HCT116 (cell line): ENCODE results near the gene TBC1D19. TPM values are rescaled to one million over a fixed set of nuclear protein-coding genes. Genes with fewer than 3 reads are reported as not detected.

Source experiments
- ATAC-seq: fragments of 200-7000 bp; cut with Tn5 transposase; 2 replicates; pipeline ENCODE4 v1.9.1; 2020; ENCODE audit warnings: mild to moderate bottlenecking, moderate library complexity
- BruUV-seq: library from RNA; stranded (reverse); fragments of 400-500 nt; replicated peaks from 2 replicates; lab custom pipeline; 2021; lab: Mats Ljungman, UMichigan
- CTCF ChIA-PET: fragments of 300-600 bp; sonication (Branson Sonifier 250); formaldehyde crosslinking; loops from one replicate; lab custom pipeline; 2021; ENCODE audit warnings: antibody characterized with exemption; lab: Charles Lee
- POLR2A ChIA-PET: fragments of 300-600, 350-600 bp; sonication (Branson Sonifier 250); formaldehyde crosslinking; loops from one replicate; lab custom pipeline; 2021; ENCODE audit warnings: antibody characterized with exemption; lab: Charles Lee
- RAD21 ChIA-PET, 2 experiments: fragments of 300-600 bp; sonication (Branson Sonifier 250); formaldehyde crosslinking; loops; one replicate each; lab custom pipeline; 2023; ENCODE audit warnings: low total read pairs in 2 of 2; ENCODE audit not compliant: uncharacterized antibody in 2 of 2, unreplicated experiment in 2 of 2, low non-redundant PET in 1 of 2; lab: Charles Lee
- DNase-seq: peaks from one replicate; pipeline ENCODE4 v3.0.0-alpha.2; 2010; ENCODE audit warnings: low read depth, low spot score
- H2AFZ ChIP-seq: fragments of 200-600 bp; shearing (Covaris generic), sonication (generic); 2 replicates; pipeline ENCODE4 v1.6.1; 2017; ENCODE audit warnings: low read depth, mixed run types, mixed read lengths, antibody characterized with exemption, low read length; ENCODE audit not compliant: poor library complexity, severe bottlenecking
- H3K27ac ChIP-seq: 2 replicates; pipeline ENCODE4 v1.5.1; 2012; ENCODE audit warnings: low read depth, low read length
- H3K27me3 ChIP-seq: fragments of 200-600 bp; sonication (generic); 2 replicates; pipeline ENCODE4 v1.6.1; 2016; ENCODE audit warnings: mixed run types, low read length, mixed read lengths; ENCODE audit not compliant: insufficient read depth
- H3K36me3 ChIP-seq, 2 experiments: fragments of 200-500 bp in 1 of 2; fragments of 200-600 bp in 1 of 2; sonication (Bioruptor generic) in 1 of 2; sonication (generic) in 1 of 2; 2 replicates each; pipeline versions ENCODE4 v1.5.1 to v1.6.1; 2014 to 2016; ENCODE audit warnings: low read length in 2 of 2, inconsistent platforms in 1 of 2, mixed read lengths in 1 of 2, mixed run types in 1 of 2; ENCODE audit not compliant: insufficient read depth in 2 of 2, control insufficient read depth in 1 of 2
- H3K4me1 ChIP-seq, 2 experiments: fragments of 200-600 bp in 1 of 2; sonication (generic) in 1 of 2; 2 replicates each; pipeline versions ENCODE4 v1.5.1 to v1.6.1; 2012 to 2017; ENCODE audit warnings: low read length in 2 of 2, inconsistent platforms in 1 of 2, mild to moderate bottlenecking in 1 of 2, mixed read lengths in 1 of 2, mixed run types in 1 of 2, moderate library complexity in 1 of 2; ENCODE audit not compliant: insufficient read depth in 2 of 2, control insufficient read depth in 1 of 2
- H3K4me2 ChIP-seq: fragments of 200-600 bp; sonication (generic); 2 replicates; pipeline ENCODE4 v1.6.1; 2017; ENCODE audit warnings: mixed run types, low read length, mixed read lengths
- H3K4me3 ChIP-seq, 2 experiments: fragments of 200-600 bp in 1 of 2; sonication (generic) in 1 of 2; replicated peaks in 1 of 2; 2 replicates each; pipeline ENCODE4 v1.5.1; 2011 to 2016; ENCODE audit warnings: low read length in 2 of 2, control low read depth in 1 of 2, low read depth in 1 of 2, mild to moderate bottlenecking in 1 of 2, mixed read lengths in 1 of 2, mixed run types in 1 of 2
- H3K79me2 ChIP-seq: fragments of 200-600 bp; sonication (generic); 2 replicates; pipeline ENCODE4 v1.6.1; 2017; ENCODE audit warnings: mild to moderate bottlenecking, mixed run types, low read length, moderate library complexity, mixed read lengths; ENCODE audit not compliant: insufficient read depth
- H3K9ac ChIP-seq: fragments of 200-600 bp; sonication (generic); 2 replicates; pipeline ENCODE4 v1.6.1; 2016; ENCODE audit warnings: low read length, mixed read lengths
- H3K9me2 ChIP-seq: fragments of 200-600 bp; sonication (generic), shearing (Covaris generic); 2 replicates; pipeline ENCODE4 v1.6.1; 2017; ENCODE audit warnings: mixed run types, mild to moderate bottlenecking, moderate library complexity; ENCODE audit not compliant: insufficient read depth
- H3K9me3 ChIP-seq, 2 experiments: fragments of 200-500 bp in 1 of 2; fragments of 200-600 bp in 1 of 2; sonication (Bioruptor generic) in 1 of 2; sonication (generic) in 1 of 2; 2 replicates each; pipeline ENCODE4 v1.6.1; 2014 to 2017; ENCODE audit warnings: low read length in 2 of 2, mixed read lengths in 2 of 2, inconsistent platforms in 1 of 2, low read depth in 1 of 2, mild to moderate bottlenecking in 1 of 2, mixed run types in 1 of 2, moderate library complexity in 1 of 2; ENCODE audit not compliant: control insufficient read depth in 1 of 2, insufficient read depth in 1 of 2
- H4K20me1 ChIP-seq: fragments of 200-600 bp; sonication (generic), shearing (Covaris generic); 2 replicates; pipeline ENCODE4 v1.6.1; 2017; ENCODE audit warnings: mixed run types, mild to moderate bottlenecking, moderate library complexity; ENCODE audit not compliant: insufficient read depth
- CBX3 ChIP-seq: IDR thresholded peaks from 2 replicates; pipeline ENCODE4 v1.6.1; 2012; ENCODE audit warnings: low read depth
- CEBPB ChIP-seq: IDR thresholded peaks from 2 replicates; pipeline ENCODE4 v1.6.1; 2012; ENCODE audit warnings: low read depth
- ELF1 ChIP-seq: IDR thresholded peaks from 2 replicates; pipeline ENCODE4 v1.6.1; 2012; ENCODE audit warnings: low read depth, borderline replicate concordance
- EZH2phosphoT487 ChIP-seq: fragments of 200-600 bp; IDR thresholded peaks from 2 replicates; pipeline ENCODE4 v1.6.1; 2018; ENCODE audit warnings: antibody characterized with exemption, borderline replicate concordance
- FOSL1 ChIP-seq: IDR thresholded peaks from 2 replicates; pipeline ENCODE4 v1.6.1; 2012; ENCODE audit warnings: low read depth
- JUND ChIP-seq: IDR thresholded peaks from 2 replicates; pipeline ENCODE4 v1.6.1; 2012
- POLR2A ChIP-seq: IDR thresholded peaks from 2 replicates; pipeline ENCODE4 v1.7.0; 2011; ENCODE audit warnings: borderline replicate concordance; ENCODE audit not compliant: insufficient read depth, insufficient read length; ENCODE audit errors: extremely low read depth
- POLR2AphosphoS5 ChIP-seq: IDR thresholded peaks from 2 replicates; pipeline ENCODE4 v1.6.1; 2011; ENCODE audit warnings: mild to moderate bottlenecking, low read depth, low read length, moderate library complexity
- SP1 ChIP-seq: IDR thresholded peaks from 2 replicates; pipeline ENCODE4 v1.6.1; 2012; ENCODE audit warnings: low read depth
- TCF7L2 ChIP-seq: IDR thresholded peaks from 2 replicates; pipeline ENCODE4 v1.7.0; 2011; ENCODE audit warnings: borderline replicate concordance, inconsistent platforms; ENCODE audit not compliant: insufficient read depth, insufficient read length; ENCODE audit errors: extremely low read depth
- YY1 ChIP-seq: IDR thresholded peaks from 2 replicates; pipeline ENCODE4 v1.6.1; 2011; ENCODE audit warnings: low read length, low read depth, moderate library complexity, mild to moderate bottlenecking; ENCODE audit not compliant: insufficient replicate concordance; ENCODE audit errors: extremely low read depth
- intact Hi-C: fragments of 100-400 bp; cut with micrococcal nuclease; formaldehyde crosslinking; loops from 2 replicates; pipeline ENCODE4 v1.10.0; 2022
- total RNA-seq: library from RNA; stranded (reverse); gene quantifications from one replicate; pipeline ENCODE4 v1.2.1, GENCODE V29; 2021; ENCODE audit not compliant: unreplicated experiment
- TF ChIP-seq, protein P1 (sequence below): IDR thresholded peaks from 2 replicates; pipeline ENCODE4 v1.6.1; 2012
- TF ChIP-seq, protein P2 (sequence below), 3 experiments: fragments of 200-600 bp in 1 of 3; sonication (generic) in 1 of 3; IDR thresholded peaks in 2 of 3; conservative IDR thresholded peaks in 1 of 3; 2 replicates each; pipeline ENCODE4 v1.5.1; 2012 to 2017; ENCODE audit warnings: low read depth in 2 of 3, low read length in 2 of 3, antibody characterized with exemption in 1 of 3, borderline replicate concordance in 1 of 3, control low read depth in 1 of 3, mild to moderate bottlenecking in 1 of 3, mixed read lengths in 1 of 3, mixed run types in 1 of 3, moderate library complexity in 1 of 3; ENCODE audit not compliant: insufficient read depth in 1 of 3
- TF ChIP-seq, protein P3 (sequence below): IDR thresholded peaks from 2 replicates; pipeline ENCODE4 v1.6.1; 2012
- TF ChIP-seq, protein P4 (sequence below): IDR thresholded peaks from 2 replicates; pipeline ENCODE4 v1.6.1; 2012; ENCODE audit warnings: low read depth
- TF ChIP-seq, protein P5 (sequence below): IDR thresholded peaks from 2 replicates; pipeline ENCODE4 v1.6.1; 2011; ENCODE audit warnings: mild to moderate bottlenecking, low read length, moderate library complexity; ENCODE audit not compliant: insufficient replicate concordance; ENCODE audit errors: extremely low read depth

TBC1D19 gene
- total RNA-seq, 1 experiment from 2014 or later = 25.4 TPM

DNA sequence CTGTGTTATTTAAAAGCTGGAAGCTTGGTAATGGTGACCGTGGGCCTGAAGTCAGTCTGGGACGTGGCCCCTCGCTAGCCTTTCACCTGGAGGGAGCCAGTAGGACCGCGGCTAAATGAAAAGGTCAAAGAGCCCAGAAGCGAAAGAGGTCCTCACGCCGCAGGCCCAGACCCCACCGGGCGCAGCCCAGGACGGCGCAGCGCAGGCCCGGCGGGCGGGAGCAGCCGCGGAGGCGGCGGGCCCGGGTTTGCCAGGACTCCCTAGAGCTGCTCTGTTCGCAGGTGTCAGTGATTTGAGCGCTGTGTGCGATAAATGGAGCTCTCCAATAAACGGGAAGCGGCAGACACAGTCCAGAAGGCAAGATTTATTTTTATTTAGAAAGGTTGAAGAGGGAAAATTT, 220.6 kb downstream of the TBC1D19 start:
- CTCF ChIA-PET = no interaction called here
- no peaks in the 10 kb centered on the region for H3K9me2 ChIP-seq
- TF ChIP-seq, protein P1, sequence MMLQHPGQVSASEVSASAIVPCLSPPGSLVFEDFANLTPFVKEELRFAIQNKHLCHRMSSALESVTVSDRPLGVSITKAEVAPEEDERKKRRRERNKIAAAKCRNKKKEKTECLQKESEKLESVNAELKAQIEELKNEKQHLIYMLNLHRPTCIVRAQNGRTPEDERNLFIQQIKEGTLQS = no peak
- TF ChIP-seq ELF1 (no peak), FOSL1 (no peak), CEBPB (no peak), YY1 (no peak), POLR2A (no peak), JUND (no peak), POLR2AphosphoS5 (no peak), CBX3 (no peak), SP1 (no peak), EZH2phosphoT487 (no peak), TCF7L2 (no peak)
- TF ChIP-seq, protein P2, sequence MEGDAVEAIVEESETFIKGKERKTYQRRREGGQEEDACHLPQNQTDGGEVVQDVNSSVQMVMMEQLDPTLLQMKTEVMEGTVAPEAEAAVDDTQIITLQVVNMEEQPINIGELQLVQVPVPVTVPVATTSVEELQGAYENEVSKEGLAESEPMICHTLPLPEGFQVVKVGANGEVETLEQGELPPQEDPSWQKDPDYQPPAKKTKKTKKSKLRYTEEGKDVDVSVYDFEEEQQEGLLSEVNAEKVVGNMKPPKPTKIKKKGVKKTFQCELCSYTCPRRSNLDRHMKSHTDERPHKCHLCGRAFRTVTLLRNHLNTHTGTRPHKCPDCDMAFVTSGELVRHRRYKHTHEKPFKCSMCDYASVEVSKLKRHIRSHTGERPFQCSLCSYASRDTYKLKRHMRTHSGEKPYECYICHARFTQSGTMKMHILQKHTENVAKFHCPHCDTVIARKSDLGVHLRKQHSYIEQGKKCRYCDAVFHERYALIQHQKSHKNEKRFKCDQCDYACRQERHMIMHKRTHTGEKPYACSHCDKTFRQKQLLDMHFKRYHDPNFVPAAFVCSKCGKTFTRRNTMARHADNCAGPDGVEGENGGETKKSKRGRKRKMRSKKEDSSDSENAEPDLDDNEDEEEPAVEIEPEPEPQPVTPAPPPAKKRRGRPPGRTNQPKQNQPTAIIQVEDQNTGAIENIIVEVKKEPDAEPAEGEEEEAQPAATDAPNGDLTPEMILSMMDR (IDR thresholded peaks at IDR 0.05 in 2 of 3, conservative IDR thresholded peaks at IDR 0.05 in 1 of 3; ENCODE audit: borderline replicate concordance in 1 of 3, insufficient read depth in 1 of 3, low read depth in 2 of 3, low read length in 2 of 3) = no peak
- TF ChIP-seq, protein P3, sequence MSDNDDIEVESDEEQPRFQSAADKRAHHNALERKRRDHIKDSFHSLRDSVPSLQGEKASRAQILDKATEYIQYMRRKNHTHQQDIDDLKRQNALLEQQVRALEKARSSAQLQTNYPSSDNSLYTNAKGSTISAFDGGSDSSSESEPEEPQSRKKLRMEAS = no peak
- TF ChIP-seq, protein P4, sequence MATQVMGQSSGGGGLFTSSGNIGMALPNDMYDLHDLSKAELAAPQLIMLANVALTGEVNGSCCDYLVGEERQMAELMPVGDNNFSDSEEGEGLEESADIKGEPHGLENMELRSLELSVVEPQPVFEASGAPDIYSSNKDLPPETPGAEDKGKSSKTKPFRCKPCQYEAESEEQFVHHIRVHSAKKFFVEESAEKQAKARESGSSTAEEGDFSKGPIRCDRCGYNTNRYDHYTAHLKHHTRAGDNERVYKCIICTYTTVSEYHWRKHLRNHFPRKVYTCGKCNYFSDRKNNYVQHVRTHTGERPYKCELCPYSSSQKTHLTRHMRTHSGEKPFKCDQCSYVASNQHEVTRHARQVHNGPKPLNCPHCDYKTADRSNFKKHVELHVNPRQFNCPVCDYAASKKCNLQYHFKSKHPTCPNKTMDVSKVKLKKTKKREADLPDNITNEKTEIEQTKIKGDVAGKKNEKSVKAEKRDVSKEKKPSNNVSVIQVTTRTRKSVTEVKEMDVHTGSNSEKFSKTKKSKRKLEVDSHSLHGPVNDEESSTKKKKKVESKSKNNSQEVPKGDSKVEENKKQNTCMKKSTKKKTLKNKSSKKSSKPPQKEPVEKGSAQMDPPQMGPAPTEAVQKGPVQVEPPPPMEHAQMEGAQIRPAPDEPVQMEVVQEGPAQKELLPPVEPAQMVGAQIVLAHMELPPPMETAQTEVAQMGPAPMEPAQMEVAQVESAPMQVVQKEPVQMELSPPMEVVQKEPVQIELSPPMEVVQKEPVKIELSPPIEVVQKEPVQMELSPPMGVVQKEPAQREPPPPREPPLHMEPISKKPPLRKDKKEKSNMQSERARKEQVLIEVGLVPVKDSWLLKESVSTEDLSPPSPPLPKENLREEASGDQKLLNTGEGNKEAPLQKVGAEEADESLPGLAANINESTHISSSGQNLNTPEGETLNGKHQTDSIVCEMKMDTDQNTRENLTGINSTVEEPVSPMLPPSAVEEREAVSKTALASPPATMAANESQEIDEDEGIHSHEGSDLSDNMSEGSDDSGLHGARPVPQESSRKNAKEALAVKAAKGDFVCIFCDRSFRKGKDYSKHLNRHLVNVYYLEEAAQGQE = no peak
- TF ChIP-seq, protein P5, sequence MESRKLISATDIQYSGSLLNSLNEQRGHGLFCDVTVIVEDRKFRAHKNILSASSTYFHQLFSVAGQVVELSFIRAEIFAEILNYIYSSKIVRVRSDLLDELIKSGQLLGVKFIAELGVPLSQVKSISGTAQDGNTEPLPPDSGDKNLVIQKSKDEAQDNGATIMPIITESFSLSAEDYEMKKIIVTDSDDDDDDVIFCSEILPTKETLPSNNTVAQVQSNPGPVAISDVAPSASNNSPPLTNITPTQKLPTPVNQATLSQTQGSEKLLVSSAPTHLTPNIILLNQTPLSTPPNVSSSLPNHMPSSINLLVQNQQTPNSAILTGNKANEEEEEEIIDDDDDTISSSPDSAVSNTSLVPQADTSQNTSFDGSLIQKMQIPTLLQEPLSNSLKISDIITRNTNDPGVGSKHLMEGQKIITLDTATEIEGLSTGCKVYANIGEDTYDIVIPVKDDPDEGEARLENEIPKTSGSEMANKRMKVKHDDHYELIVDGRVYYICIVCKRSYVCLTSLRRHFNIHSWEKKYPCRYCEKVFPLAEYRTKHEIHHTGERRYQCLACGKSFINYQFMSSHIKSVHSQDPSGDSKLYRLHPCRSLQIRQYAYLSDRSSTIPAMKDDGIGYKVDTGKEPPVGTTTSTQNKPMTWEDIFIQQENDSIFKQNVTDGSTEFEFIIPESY = no peak
- TF ChIP-seq, all 23 proteins: peak for 0
- Histone ChIP-seq H3K9ac (no peak overlapping the region), H4K20me1 (no peaks in the 10 kb centered on the region), H3K4me1 (no peaks in the 10 kb centered on the region), H3K4me3 (no peak overlapping the region), H3K79me2 (no peaks in the 10 kb centered on the region), H3K27me3 (no peaks in the 10 kb centered on the region), H3K27ac (no peak overlapping the region), H3K9me3 (no peaks in the 10 kb centered on the region), H3K36me3 (no peaks in the 10 kb centered on the region), H2AFZ (no peak overlapping the region), H3K4me2 (no peak overlapping the region)
- intact Hi-C loops = no loop called here
- ChIA-PET RAD21 (no interaction called here), POLR2A (no interaction called here)
- DNase-seq (no peak), ATAC-seq (no peak)
- no TSS peak for BruUV-seq
